IPS-18c (cell line): ENCODE results near the gene RPL12.

Experiments used
- H3K4me3 ChIP-seq: 2 replicates; pipeline ENCODE4 v1.7.0; 2013; ENCODE audit warnings: low read depth, mild to moderate bottlenecking, low read length, moderate library complexity; ENCODE audit not compliant: insufficient read depth
- H3K9me3 ChIP-seq: one replicate; pipeline ENCODE4 v1.6.1; 2013; ENCODE audit warnings: mild to moderate bottlenecking, low read length, moderate library complexity; ENCODE audit not compliant: control insufficient read depth, insufficient read depth

The RPL12 gene

DNA sequence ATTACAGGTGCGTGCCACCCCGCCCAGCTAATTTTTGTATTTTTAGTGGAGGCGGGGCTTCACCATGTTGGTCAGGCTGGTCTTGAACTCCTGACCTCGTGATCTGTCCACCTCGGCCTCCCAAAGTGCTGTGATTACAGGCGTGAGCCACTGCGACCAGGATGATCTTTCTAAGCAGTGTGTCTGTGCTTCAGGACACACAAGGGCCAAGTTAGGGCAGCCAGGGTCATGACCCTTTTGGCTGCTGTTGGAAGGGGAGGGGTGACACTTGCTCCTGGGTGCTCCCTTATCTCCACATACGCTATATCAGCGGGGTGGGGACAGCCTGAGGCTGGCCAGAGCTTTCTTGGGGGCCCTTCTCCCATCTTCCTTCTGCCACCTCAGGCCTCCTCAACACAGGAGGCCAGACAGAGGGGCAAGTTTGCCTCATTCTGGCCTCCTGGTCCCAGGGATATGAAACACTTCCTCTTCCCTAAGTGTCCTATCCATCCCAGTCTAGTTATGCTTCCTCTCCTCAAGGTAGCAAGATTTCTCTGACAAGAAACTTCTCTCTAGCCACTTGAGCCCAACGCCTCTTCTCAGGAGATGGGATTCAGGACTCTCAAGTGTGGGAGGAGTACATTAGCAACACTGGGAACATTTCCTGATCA lies 28.9 kb downstream of the RPL12 start:
- Histone ChIP-seq H3K9me3 (no peaks in the 10 kb centered on the region), H3K4me3 (no peak overlapping the region)

DNA sequence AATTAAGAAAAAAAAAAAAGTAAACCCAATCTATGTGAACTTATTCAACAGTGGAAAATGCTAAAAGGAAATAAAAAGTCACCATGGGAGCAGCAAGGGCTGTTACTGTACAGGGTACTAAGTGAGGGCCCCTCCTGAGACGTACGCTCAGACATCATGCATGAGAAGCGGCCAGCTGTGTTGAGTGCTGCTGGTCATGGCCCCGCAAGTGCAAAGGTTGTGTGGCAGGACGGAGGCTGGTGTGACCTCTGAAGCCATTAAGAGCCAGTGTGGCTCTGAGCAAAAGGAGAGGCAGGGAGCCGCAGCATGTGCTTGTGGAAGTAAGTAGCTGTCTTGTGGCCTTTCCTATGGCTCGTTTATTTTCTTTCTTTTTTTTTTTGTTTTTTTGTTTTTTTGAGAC lies 30.1 kb downstream of the RPL12 start:
- no peaks in the 10 kb centered on the region for H3K9me3 ChIP-seq
- H3K4me3 ChIP-seq, result no peak overlapping the region

DNA sequence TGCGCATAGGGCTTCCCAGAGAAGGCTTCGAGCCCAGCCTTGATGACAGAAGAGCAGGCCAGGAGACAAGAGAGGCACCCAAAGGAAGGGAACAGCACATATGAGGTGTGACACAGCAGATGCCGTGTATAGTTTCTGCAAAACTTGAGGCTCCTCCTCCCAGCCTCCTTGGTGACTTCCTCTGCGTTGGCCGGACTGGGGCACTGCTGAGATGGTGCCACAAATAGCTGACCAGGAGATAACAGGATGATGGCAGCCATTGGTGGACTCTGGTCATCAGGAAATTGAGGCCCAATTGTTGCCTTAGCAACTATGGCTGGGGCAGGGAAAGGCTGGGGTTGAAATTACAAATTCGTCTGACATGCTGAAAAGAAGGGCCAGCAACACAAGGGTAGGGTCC lies 31.9 kb downstream of the RPL12 start:
- Histone ChIP-seq H3K4me3 (no peak overlapping the region), H3K9me3 (no peaks in the 10 kb centered on the region)

DNA sequence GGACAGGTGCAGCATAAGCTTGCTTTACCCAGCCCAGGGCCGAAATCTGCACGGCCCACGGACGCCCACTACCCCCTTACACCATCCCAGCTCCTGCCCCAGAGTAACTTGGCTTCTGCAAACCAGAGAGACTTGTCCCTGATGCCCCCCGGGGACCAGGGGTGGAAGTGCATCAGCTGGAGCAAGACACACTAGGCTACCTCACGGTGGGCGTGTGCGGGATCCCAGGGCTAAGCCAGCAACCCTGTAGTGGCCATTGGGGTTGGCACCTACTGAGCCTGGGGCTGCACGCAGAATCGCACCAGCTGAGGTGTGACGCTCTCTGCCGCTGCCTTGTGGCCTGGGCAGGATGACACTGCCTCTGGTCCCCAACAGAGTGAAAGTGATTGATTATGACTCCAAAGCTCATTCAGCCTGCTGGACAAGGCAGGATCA lies 33.2 kb downstream of the RPL12 start:
- H3K9me3 ChIP-seq, result no peaks in the 10 kb centered on the region
- no peak overlapping the region for H3K4me3 ChIP-seq

DNA sequence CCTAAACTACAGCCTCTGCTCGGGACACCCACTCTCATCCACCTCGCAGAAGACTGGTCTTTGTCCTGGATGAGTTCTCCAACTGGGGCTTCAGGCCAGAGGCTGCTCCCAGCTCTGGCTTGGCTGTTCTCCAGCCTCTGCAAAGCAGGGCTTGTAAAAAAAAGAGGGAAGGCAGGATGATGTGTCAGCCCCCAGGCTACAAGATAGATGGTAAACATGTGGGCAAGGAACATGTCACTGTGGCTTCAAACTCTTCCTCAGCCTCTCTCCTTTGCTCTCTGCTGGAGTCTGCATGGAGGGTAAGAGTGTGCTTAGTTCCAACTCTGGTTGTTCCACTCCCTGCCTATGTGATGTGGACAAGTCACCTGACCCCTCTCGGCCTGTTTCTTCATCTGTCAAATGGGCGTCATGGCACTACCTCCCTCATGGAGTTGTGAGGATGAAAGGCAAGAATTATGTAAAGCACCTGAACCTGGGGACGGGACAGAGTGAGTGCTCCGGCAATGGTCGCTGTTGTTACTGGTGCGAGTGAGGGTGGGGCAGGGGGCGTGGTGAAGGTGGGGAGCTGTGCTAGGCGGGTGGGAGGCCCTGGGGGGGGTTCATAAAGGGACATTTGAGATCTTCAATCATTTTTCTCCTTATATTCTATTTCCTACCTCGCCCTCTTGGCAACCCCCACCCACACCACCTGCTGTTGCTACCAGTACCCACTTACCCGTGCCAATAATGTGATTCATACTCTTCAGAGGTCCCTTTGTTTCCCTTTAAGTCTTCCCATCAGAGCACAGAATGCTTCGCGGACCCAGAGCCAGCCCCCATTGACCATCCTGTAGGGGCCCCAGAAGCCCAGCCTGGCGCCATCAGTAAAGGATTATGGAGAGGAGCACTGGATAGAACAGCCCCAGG lies 33.8 kb downstream of the RPL12 start:
- Histone ChIP-seq H3K9me3 (no peaks in the 10 kb centered on the region), H3K4me3 (no peak overlapping the region)

DNA sequence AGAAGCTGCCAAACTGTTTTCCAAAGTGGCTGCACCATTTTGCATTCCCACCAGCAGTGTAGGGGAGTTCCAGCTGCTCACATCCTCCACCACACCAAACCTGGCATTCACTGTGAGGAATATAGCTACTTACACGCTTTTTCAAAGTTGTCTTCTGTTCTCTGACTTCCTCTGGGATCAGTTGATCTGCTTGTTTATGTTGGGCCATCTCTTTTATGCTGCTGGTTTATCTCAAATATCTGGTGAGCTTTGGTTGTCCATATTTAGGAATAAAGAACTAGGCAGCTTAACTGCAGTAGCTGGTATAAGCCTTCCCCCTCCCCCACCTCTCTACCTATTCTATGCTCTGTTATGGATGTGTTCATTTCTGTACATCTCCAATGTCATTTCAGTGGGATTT lies 35.5 kb downstream of the RPL12 start:
- no peak overlapping the region for H3K4me3 ChIP-seq
- H3K9me3 ChIP-seq, result no peaks in the 10 kb centered on the region

DNA sequence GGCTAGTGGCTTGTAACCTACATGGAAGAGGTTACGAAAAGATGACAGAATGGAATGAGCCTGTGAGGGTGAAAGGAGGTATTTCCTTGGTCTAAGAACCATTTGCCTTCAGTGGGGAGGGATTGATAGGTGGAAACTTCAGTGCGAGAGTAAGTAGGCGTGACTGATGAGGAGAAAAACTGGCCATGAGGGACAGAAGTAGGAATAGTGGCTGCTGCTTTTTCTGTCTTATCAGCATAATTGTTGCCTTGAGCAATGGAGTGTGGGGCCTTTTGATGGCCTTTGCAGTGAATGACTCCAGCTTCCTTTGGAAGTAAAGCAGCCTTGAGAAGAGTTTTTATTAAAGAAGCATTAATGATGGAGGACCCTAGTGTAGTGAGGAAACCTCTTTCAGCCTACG lies 36.1 kb downstream of the RPL12 start:
- Histone ChIP-seq H3K9me3 (no peaks in the 10 kb centered on the region), H3K4me3 (no peak overlapping the region)

DNA sequence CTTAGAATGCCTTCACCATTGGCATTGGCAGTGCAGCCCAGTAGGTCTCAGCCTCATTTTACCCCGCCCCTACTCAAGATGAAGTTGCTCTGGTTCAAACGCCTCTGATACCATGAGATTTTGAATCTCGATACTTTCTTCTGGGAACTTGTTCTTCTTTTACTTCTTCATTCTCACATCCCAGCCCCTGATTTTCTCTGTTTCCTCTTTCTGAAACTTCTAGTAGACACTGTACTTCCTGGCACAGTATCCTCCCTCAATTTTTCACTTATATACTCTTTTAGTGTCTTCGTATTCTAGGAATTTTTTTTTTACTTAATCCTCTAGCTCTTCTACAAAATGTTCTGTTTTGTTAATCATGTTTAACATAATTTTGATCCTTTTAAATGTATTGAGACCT lies 40.1 kb downstream of the RPL12 start:
- no peaks in the 10 kb centered on the region for H3K9me3 ChIP-seq
- H3K4me3 ChIP-seq, result no peak overlapping the region

DNA sequence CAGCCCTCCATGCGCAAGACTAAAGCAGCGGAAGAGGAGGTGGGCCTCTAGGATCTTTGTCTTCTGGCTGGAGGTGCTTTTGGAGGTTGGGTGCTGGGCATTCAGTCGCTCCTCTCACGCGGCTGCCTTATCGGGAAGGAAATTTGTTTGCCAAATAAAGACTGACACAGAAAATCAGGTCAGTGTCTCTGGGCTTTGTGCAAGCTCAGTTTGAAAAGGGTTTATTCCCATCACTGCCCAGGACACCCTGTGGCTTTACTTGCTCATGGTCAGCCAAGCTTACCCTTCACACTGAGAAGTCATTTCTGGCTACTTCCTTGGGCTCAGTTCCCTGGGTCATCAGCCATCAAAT lies 43.7 kb downstream of the RPL12 start:
- H3K4me3 ChIP-seq, result no peak overlapping the region
- H3K9me3 ChIP-seq, result no peaks in the 10 kb centered on the region

DNA sequence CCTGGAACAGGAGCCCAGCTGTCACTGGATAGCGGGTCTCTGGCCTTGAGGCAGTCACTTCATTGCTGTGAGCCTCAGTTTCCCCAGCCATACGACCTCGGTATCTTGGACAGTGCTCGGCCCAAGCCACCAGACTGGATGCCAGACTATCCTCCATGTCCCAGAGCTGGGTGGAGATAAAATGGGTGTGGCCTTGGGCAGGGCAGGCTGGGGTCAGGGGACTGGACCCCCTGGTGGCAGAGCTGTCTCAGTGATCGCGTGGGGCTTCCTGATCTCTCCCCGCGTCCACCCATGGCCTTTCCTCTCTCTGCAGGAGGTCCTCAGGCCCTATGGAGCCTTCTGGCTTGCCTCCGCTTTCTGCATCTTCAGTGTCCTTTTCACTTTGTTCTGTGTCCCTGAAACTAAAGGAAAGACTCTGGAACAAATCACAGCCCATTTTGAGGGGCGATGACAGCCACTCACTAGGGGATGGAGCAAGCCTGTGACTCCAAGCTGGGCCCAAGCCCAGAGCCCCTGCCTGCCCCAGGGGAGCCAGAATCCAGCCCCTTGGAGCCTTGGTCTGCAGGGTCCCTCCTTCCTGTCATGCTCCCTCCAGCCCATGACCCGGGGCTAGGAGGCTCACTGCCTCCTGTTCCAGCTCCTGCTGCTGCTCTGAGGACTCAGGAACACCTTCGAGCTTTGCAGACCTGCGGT lies 44.3 kb downstream of the RPL12 start:
- H3K4me3 ChIP-seq, result no peak overlapping the region

DNA sequence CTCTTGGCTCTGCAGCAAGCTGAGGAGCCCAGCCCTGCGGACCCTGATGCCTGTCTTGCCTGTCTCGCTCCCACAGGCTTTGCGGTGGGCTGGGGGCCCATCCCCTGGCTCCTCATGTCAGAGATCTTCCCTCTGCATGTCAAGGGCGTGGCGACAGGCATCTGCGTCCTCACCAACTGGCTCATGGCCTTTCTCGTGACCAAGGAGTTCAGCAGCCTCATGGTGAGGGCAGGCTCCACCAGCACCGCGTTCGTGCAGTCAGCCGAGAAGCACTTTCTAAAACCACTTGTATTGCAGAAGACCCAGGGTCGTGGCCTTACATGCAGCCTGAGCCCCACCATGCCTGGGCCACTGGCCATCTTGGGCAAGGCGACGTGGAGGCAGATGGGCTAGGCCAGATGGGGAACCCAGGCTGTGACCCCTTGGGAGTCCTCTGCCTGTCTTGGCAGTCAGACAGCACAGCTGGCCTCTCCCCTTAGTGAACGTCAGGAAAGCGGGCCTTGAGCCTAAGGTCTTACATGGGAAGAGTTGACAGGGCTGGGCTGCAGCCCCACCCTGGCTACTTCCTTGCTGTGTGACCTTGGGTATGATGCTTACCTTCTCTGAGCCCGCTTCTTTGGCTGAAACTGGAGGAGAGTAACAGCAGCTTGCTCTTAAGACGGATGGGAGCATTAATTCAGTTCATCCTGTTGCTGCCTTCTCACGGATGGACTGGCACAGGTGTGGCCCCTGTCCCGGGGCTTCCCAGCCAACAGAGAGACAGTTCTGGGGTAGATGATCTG lies 45.7 kb downstream of the RPL12 start:
- Histone ChIP-seq H3K4me3 (no peak overlapping the region), H3K9me3 (no peaks in the 10 kb centered on the region)

More for the DNA sequence above, 44.3 kb downstream of the RPL12 start:
- no peaks in the 10 kb centered on the region for H3K9me3 ChIP-seq

DNA sequence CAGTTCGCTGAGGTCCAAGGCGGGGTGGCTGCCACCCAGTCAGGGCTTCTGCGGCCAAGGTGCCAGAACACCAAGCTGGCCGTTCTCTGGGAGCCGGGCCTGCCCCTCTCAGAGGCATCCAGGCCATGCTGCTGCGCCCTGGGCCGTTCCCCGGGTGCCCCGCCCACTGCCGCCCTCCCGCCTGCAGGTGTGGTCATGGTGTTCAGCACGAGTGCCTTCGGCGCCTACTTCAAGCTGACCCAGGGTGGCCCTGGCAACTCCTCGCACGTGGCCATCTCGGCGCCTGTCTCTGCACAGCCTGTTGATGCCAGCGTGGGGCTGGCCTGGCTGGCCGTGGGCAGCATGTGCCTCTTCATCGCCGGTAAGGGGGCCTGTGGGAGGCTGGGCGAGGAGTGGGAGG lies 46.6 kb downstream of the RPL12 start:
- Histone ChIP-seq H3K9me3 (no peaks in the 10 kb centered on the region), H3K4me3 (no peak overlapping the region)

DNA sequence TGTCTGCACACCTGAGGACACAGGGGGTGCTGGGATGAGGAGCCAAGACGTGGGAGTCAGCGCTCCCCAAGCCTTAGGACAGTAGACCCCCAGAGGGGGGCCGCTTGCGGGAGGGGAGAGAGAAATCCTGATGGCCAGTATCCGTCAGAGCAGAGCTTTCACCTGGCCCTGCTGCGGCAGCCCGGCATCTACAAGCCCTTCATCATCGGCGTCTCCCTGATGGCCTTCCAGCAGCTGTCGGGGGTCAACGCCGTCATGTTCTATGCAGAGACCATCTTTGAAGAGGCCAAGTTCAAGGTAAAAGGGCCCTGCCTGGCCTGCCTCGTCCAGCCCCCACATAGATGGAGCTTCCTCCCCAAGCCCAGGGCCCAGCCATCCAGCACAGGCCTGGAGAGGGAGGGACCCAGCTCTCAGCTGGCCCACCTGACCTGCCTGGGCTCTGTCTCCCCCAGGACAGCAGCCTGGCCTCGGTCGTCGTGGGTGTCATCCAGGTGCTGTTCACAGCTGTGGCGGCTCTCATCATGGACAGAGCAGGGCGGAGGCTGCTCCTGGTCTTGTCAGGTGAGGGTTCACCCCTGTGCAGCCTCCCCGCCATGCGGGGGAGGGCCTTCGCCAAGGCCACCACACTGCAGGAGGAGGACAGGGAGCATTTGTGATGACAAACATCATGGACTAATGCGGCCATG lies 47.6 kb downstream of the RPL12 start:
- Histone ChIP-seq H3K9me3 (no peaks in the 10 kb centered on the region), H3K4me3 (no peak overlapping the region)

DNA sequence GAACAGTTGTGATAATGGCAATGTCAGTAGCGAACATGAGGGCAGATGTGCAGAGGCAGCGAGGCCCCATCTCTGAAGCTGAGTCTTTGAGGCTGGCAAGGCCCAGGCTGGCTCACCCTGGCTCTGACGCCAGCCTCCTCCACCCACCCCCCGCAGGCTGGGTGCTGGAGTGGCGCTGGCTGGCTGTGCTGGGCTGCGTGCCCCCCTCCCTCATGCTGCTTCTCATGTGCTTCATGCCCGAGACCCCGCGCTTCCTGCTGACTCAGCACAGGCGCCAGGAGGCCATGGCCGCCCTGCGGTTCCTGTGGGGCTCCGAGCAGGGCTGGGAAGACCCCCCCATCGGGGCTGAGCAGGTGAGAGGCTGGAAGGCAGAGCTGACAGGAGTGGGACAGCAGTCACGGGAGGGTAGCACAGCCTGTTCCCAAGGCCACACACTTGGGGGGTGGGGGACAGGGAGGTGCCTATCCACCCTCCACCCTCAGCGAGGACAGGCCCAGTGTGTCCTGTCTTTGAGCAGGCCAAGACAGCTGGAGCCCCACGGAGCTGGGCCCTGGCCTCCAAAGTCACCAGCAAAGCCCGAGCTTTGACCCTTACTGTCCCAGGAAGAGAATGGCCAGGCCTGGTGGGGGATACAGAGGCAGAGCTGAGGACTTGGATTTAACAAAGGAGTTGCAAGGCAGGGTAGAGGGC lies 48.7 kb downstream of the RPL12 start:
- Histone ChIP-seq H3K9me3 (no peaks in the 10 kb centered on the region), H3K4me3 (no peak overlapping the region)

DNA sequence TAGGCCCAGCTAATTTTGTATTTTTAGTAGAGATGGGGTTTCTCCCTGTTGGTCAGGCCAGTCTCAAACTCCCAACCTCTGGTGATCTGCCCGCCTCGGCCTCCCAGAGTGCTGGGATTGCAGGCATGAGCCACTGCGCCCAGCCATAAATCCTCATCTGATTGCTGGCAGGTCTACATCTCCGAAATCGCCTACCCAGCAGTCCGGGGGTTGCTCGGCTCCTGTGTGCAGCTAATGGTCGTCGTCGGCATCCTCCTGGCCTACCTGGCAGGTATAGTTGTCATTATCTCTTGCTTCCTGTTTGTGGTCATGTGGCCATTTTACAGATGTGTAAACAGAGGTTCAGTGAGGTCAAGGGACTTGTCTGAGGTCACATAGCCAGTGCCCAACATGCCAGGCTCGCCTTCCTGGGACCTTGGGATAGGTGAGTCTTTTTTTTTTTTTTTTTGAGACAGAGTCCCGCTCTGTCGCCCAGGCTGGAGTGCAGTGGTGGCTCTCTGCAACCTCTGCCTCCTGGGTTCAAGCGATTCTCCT lies 51.4 kb downstream of the RPL12 start:
- Histone ChIP-seq H3K4me3 (no peak overlapping the region), H3K9me3 (no peaks in the 10 kb centered on the region)

DNA sequence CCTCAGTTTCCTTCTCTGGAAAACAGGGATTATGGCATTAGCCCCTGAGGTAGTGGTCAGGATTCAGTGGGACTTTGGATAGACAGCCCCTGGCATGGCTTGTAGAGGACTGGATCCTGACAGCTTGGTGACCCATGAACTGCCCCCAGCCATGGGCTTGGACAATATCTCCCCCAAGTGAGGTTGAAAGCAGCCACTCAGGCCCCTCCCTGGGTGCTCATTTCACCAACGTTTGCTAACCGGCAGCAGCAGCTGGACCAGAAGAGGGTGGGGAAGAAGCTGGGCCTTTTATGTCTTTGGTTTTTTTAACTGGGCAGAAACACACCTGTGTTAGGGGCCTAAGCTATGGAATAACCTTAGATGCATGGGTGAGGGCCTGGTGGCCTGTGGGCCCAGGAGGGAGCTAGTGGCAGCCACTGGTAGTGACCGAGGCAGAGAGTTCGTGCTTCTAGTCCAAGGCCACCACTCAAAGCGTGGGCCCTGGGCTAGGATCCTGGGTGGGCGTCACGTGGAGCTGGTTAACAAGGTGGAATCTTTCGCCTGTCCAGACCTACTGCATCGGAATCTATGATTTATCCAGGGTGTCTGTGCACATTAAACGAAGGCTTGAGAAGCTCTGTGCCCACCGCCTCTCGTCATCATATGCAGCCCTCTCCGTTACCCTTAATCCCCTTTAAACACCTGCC lies 52.3 kb downstream of the RPL12 start:
- Histone ChIP-seq H3K9me3 (no peaks in the 10 kb centered on the region), H3K4me3 (no peak overlapping the region)
